Measurements from ENCODE around the gene NRG2.

DNA sequence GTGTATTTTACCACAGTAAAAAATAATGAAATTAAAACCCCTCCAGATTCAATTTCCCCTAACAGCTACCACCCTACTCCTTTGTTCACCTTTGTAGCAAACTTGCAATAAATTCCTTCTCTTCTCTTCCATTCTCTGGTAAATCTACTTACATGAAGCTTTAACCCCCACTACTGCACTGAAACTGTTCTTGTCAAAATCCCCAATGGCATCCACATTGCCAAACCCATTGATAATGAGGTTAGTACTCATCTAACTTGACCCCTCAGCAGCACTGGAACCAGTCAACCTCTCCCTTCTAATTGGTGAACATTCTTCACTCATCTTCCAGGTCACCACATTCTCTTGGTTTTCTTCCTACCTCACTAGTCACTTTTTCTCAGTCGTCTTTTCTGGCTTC lies 29.6 kb downstream of the NRG2 start:
- TF ChIP-seq EZH2phosphoT487 (IDR thresholded peaks at IDR 0.05; ENCODE audit: borderline replicate concordance, low read length) (no peak), CTCF (conservative IDR thresholded peaks at IDR 0.05; ENCODE audit: low read depth, low read length) (no peak), EZH2 (IDR thresholded peaks at IDR 0.05; ENCODE audit: low read length, unreplicated experiment) (no peak)

Measured in PC-3 (cell line).